ENCODE data around the gene KRTAP5-7. TPM values are rescaled to one million over a fixed set of nuclear protein-coding genes. Genes with fewer than 3 reads are reported as not detected.

KRTAP5-7 gene
- total RNA-seq, 1 donor: 0.09 TPM

GRCh38 chr11:71483692-71484091 is 43.4 kb upstream of the KRTAP5-7 start:
- no peak overlapping the region for H3K4me3 ChIP-seq (ENCODE audit: low read depth, low read length)
- no peak for DNase-seq (ENCODE audit: low read depth)
- no peak for TF ChIP-seq CTCF (IDR thresholded peaks at IDR 0.05; ENCODE audit: insufficient read depth, low read length)

GRCh38 chr11:71484248-71485062 is 42.6 kb upstream of the KRTAP5-7 start:
- no peak for DNase-seq (ENCODE audit: low read depth)
- H3K4me3 ChIP-seq (ENCODE audit: low read depth, low read length): no peak overlapping the region
- no peak for TF ChIP-seq CTCF (IDR thresholded peaks at IDR 0.05; ENCODE audit: insufficient read depth, low read length)

- no peak overlapping the region for H3K4me3 ChIP-seq (ENCODE audit: low read depth, low read length)
- TF ChIP-seq CTCF (IDR thresholded peaks at IDR 0.05; ENCODE audit: insufficient read depth, low read length): no peak
- DNase-seq (ENCODE audit: low read depth): no peak
Measured at GRCh38 chr11:71485063-71485399, 42.0 kb upstream of the KRTAP5-7 start.

GRCh38 chr11:71485466-71485865 is 41.6 kb upstream of the KRTAP5-7 start:
- DNase-seq (ENCODE audit: low read depth): no peak
- no peak overlapping the region for H3K4me3 ChIP-seq (ENCODE audit: low read depth, low read length)

GRCh38 chr11:71486320-71486719 is 40.7 kb upstream of the KRTAP5-7 start:
- no peak for TF ChIP-seq CTCF (IDR thresholded peaks at IDR 0.05; ENCODE audit: insufficient read depth, low read length)

More at GRCh38 chr11:71485466-71485865, 41.6 kb upstream of the KRTAP5-7 start:
- no peak for TF ChIP-seq CTCF (IDR thresholded peaks at IDR 0.05; ENCODE audit: insufficient read depth, low read length)

GRCh38 chr11:71488681-71489270 is 38.3 kb upstream of the KRTAP5-7 start:
- no peak overlapping the region for H3K4me3 ChIP-seq (ENCODE audit: low read depth, low read length)
- TF ChIP-seq CTCF (IDR thresholded peaks at IDR 0.05; ENCODE audit: insufficient read depth, low read length): no peak
- DNase-seq (ENCODE audit: low read depth): no peak

More at GRCh38 chr11:71486320-71486719, 40.7 kb upstream of the KRTAP5-7 start:
- H3K4me3 ChIP-seq (ENCODE audit: low read depth, low read length): no peak overlapping the region
- no peak for DNase-seq (ENCODE audit: low read depth)

Data from fibroblast of the aortic adventitia (primary cell).